ENCODE data around the gene ZNF619.

Gene ZNF619

DNA sequence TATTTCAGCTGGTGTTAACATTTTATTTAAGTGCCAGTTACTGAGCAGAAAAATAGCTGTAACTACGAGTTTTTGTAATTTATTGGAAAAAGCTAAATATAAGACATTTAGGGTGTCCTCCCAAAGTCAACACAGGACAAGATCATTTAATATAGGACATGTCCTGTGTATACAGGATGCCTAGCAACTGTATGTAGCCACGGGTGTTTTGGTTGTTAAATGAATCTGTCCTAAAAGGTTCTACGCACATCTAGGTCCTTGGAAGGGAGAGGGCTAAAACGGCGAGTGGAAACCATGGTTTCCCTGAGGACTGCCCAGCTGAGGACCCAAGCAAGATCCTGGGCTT, 47.3 kb downstream of the ZNF619 start:
- Histone ChIP-seq H3K18ac (ENCODE audit: low read length) (peak overlapping the region; percentile 77), H4K8ac (ENCODE audit: low read depth, low read length) (peak overlapping the region; percentile 88), H4K5ac (ENCODE audit: low read length) (peak overlapping the region; percentile 29), H2BK120ac (ENCODE audit: low read depth, low read length) (no peak overlapping the region), H2BK5ac (ENCODE audit: low read length) (peak overlapping the region; percentile 19), H3K56ac (ENCODE audit: low read length) (peak overlapping the region; percentile 96), H3K9ac (ENCODE audit: low read length) (peak overlapping the region; percentile 83), H3K4ac (ENCODE audit: low read depth, low read length) (no peak overlapping the region), H3K4me3 (ENCODE audit: low read length) (peak overlapping the region; percentile 44), H2AK5ac (ENCODE audit: low read length) (peak overlapping the region; percentile 16), H3K4me2 (ENCODE audit: low read length) (peak overlapping the region; percentile 56), H3K36me3 (ENCODE audit: control insufficient read depth, insufficient read depth, low read length) (no peaks in the 10 kb centered on the region), H3K23ac (ENCODE audit: low read length) (no peak overlapping the region), H2BK15ac (replicated peaks; ENCODE audit: low read depth) (no peak overlapping the region), H3K27me3 (ENCODE audit: insufficient read depth, low read length, poor library complexity) (no peaks in the 10 kb centered on the region), H3K79me1 (ENCODE audit: low read length) (peaks cover 10% of the 10 kb centered on the region), H3K27ac (ENCODE audit: low read depth, low read length) (no peak overlapping the region), H3K79me2 (ENCODE audit: control insufficient read depth, insufficient read depth, low read length) (peaks cover 7% of the 10 kb centered on the region), H3K4me1 (ENCODE audit: control insufficient read depth, low read depth, low read length) (peaks cover 4% of the 10 kb centered on the region)
- DNase-seq, result no peak
- WGBS (ENCODE audit: extremely low coverage, insufficient coverage, low lambda C conversion rate), result no CpG with 5 or more reads among the region's 5 CpGs

- Histone ChIP-seq H3K4ac (ENCODE audit: low read depth, low read length) (peak within 1 kb of the TSS; percentile 82), H3K79me2 (ENCODE audit: control insufficient read depth, insufficient read depth, low read length) (peaks cover 7% of the 10 kb centered on the region), H3K27ac (ENCODE audit: low read depth, low read length) (no peak within 1 kb of the TSS), H2BK5ac (ENCODE audit: low read length) (peak within 1 kb of the TSS; percentile 72), H2BK120ac (ENCODE audit: low read depth, low read length) (no peak within 1 kb of the TSS), H3K23ac (ENCODE audit: low read length) (peak within 1 kb of the TSS; percentile 97), H4K8ac (ENCODE audit: low read depth, low read length) (peak within 1 kb of the TSS; percentile 98), H3K27me3 (ENCODE audit: insufficient read depth, low read length, poor library complexity) (no peaks in the 10 kb centered on the region), H3K18ac (ENCODE audit: low read length) (peak within 1 kb of the TSS; percentile 78), H3K4me2 (ENCODE audit: low read length) (peak within 1 kb of the TSS; percentile 99), H3K9ac (ENCODE audit: low read length) (peak within 1 kb of the TSS; percentile 95), H3K56ac (ENCODE audit: low read length) (peak within 1 kb of the TSS; percentile 96), H4K5ac (ENCODE audit: low read length) (peak within 1 kb of the TSS; percentile 100), H3K4me1 (ENCODE audit: control insufficient read depth, low read depth, low read length) (peaks cover 4% of the 10 kb centered on the region), H3K79me1 (ENCODE audit: low read length) (peaks cover 11% of the 10 kb centered on the region), H2AK5ac (ENCODE audit: low read length) (peak within 1 kb of the TSS; percentile 83), H2BK15ac (replicated peaks; ENCODE audit: low read depth) (no peak within 1 kb of the TSS), H3K4me3 (ENCODE audit: low read length) (peak within 1 kb of the TSS; percentile 90), H3K36me3 (ENCODE audit: control insufficient read depth, insufficient read depth, low read length) (no peaks in the 10 kb centered on the region)
- peak; percentile 92 for DNase-seq
- no CpG with 5 or more reads among the region's 59 CpGs for WGBS (ENCODE audit: extremely low coverage, insufficient coverage, low lambda C conversion rate)
These were observed 47.8 kb downstream of the ZNF619 start, which contains the start of gene ZNF621 for GRCh38 chr3:40524568-40525285. TSS of gene ZNF621 (plus strand) at chr3:40524960. CDS start at chr3:40525841, 881 bp downstream.

- Histone ChIP-seq H3K9ac (ENCODE audit: low read length) (no peak overlapping the region), H4K8ac (ENCODE audit: low read depth, low read length) (no peak overlapping the region), H2BK120ac (ENCODE audit: low read depth, low read length) (no peak overlapping the region), H3K4me2 (ENCODE audit: low read length) (no peak overlapping the region), H3K4ac (ENCODE audit: low read depth, low read length) (no peak overlapping the region), H3K36me3 (ENCODE audit: control insufficient read depth, insufficient read depth, low read length) (peaks cover 13% of the 10 kb centered on the region), H2BK15ac (replicated peaks; ENCODE audit: low read depth) (no peak overlapping the region), H3K4me1 (ENCODE audit: control insufficient read depth, low read depth, low read length) (peaks cover 4% of the 10 kb centered on the region), H2BK5ac (ENCODE audit: low read length) (no peak overlapping the region), H3K56ac (ENCODE audit: low read length) (no peak overlapping the region), H3K23ac (ENCODE audit: low read length) (no peak overlapping the region), H3K79me2 (ENCODE audit: control insufficient read depth, insufficient read depth, low read length) (peaks cover 7% of the 10 kb centered on the region), H3K27me3 (ENCODE audit: insufficient read depth, low read length, poor library complexity) (no peaks in the 10 kb centered on the region), H3K4me3 (ENCODE audit: low read length) (no peak overlapping the region), H4K5ac (ENCODE audit: low read length) (no peak overlapping the region), H3K79me1 (ENCODE audit: low read length) (peaks cover 11% of the 10 kb centered on the region), H3K18ac (ENCODE audit: low read length) (no peak overlapping the region), H2AK5ac (ENCODE audit: low read length) (no peak overlapping the region), H3K27ac (ENCODE audit: low read depth, low read length) (no peak overlapping the region)
- DNase-seq, result no peak
- WGBS (ENCODE audit: extremely low coverage, insufficient coverage, low lambda C conversion rate), result no CpG with 5 or more reads among the region's 3 CpGs
These were observed 51.5 kb downstream of the ZNF619 start for GRCh38 chr3:40528426-40528825.

GRCh38 chr3:40532252-40532651, 55.3 kb downstream of the ZNF619 start:
- Histone ChIP-seq H3K23ac (ENCODE audit: low read length) (no peak overlapping the region), H3K9ac (ENCODE audit: low read length) (no peak overlapping the region)

GRCh38 chr3:40534283-40534682, 57.4 kb downstream of the ZNF619 start:
- peaks cover 18% of the 10 kb centered on the region for H3K36me3 ChIP-seq (ENCODE audit: control insufficient read depth, insufficient read depth, low read length)
- H3K4me2 ChIP-seq (ENCODE audit: low read length), result no peak overlapping the region
- H3K27ac ChIP-seq (ENCODE audit: low read depth, low read length), result no peak overlapping the region
- no peak overlapping the region for H2BK5ac ChIP-seq (ENCODE audit: low read length)
- H3K4ac ChIP-seq (ENCODE audit: low read depth, low read length), result no peak overlapping the region
- no peak overlapping the region for H3K4me3 ChIP-seq (ENCODE audit: low read length)
- H3K27me3 ChIP-seq (ENCODE audit: insufficient read depth, low read length, poor library complexity), result no peaks in the 10 kb centered on the region
- no peak overlapping the region for H4K8ac ChIP-seq (ENCODE audit: low read depth, low read length)
- no peak overlapping the region for H3K9ac ChIP-seq (ENCODE audit: low read length)
- H3K56ac ChIP-seq (ENCODE audit: low read length), result no peak overlapping the region
- no peak overlapping the region for H4K5ac ChIP-seq (ENCODE audit: low read length)
- H3K18ac ChIP-seq (ENCODE audit: low read length), result no peak overlapping the region
- no peaks in the 10 kb centered on the region for H3K79me2 ChIP-seq (ENCODE audit: control insufficient read depth, insufficient read depth, low read length)
- no peaks in the 10 kb centered on the region for H3K4me1 ChIP-seq (ENCODE audit: control insufficient read depth, low read depth, low read length)
- peaks cover under 1% of the 10 kb centered on the region for H3K79me1 ChIP-seq (ENCODE audit: low read length)
- H2AK5ac ChIP-seq (ENCODE audit: low read length), result no peak overlapping the region
- no peak overlapping the region for H3K23ac ChIP-seq (ENCODE audit: low read length)
- H2BK15ac ChIP-seq (replicated peaks; ENCODE audit: low read depth), result no peak overlapping the region
- H2BK120ac ChIP-seq (ENCODE audit: low read depth, low read length), result no peak overlapping the region
- no peak for DNase-seq

More at GRCh38 chr3:40532252-40532651, 55.3 kb downstream of the ZNF619 start:
- Histone ChIP-seq H2BK120ac (ENCODE audit: low read depth, low read length) (no peak overlapping the region), H2AK5ac (ENCODE audit: low read length) (no peak overlapping the region), H3K36me3 (ENCODE audit: control insufficient read depth, insufficient read depth, low read length) (peaks cover 18% of the 10 kb centered on the region), H2BK5ac (ENCODE audit: low read length) (no peak overlapping the region), H3K4me1 (ENCODE audit: control insufficient read depth, low read depth, low read length) (no peaks in the 10 kb centered on the region), H3K4me2 (ENCODE audit: low read length) (no peak overlapping the region), H2BK15ac (replicated peaks; ENCODE audit: low read depth) (no peak overlapping the region), H3K56ac (ENCODE audit: low read length) (no peak overlapping the region), H4K8ac (ENCODE audit: low read depth, low read length) (no peak overlapping the region), H3K27me3 (ENCODE audit: insufficient read depth, low read length, poor library complexity) (no peaks in the 10 kb centered on the region), H3K18ac (ENCODE audit: low read length) (no peak overlapping the region), H3K27ac (ENCODE audit: low read depth, low read length) (no peak overlapping the region), H3K4me3 (ENCODE audit: low read length) (peak overlapping the region; percentile 26), H3K4ac (ENCODE audit: low read depth, low read length) (no peak overlapping the region), H3K79me2 (ENCODE audit: control insufficient read depth, insufficient read depth, low read length) (no peaks in the 10 kb centered on the region), H4K5ac (ENCODE audit: low read length) (no peak overlapping the region), H3K79me1 (ENCODE audit: low read length) (peaks cover 6% of the 10 kb centered on the region)
- no CpG with 5 or more reads among the region's 5 CpGs for WGBS (ENCODE audit: extremely low coverage, insufficient coverage, low lambda C conversion rate)
- DNase-seq, result no peak
